ENCODE measurements around the gene PTPRC.

Gene PTPRC

GRCh38 chr1:198620218-198620617, 18.6 kb upstream of the PTPRC start:
- DNase-seq (ENCODE audit: low read depth), result no peak

- DNase-seq (ENCODE audit: low read depth), result peak; percentile 44
Measured at GRCh38 chr1:198620951-198621824, 17.7 kb upstream of the PTPRC start.

- no peak for DNase-seq (ENCODE audit: low read depth)
Measured at GRCh38 chr1:198622001-198622400, 16.8 kb upstream of the PTPRC start.

- no peak for DNase-seq (ENCODE audit: low read depth)
Measured at GRCh38 chr1:198623752-198624647, 14.8 kb upstream of the PTPRC start.

GRCh38 chr1:198624648-198624980, 14.2 kb upstream of the PTPRC start:
- no peak for DNase-seq (ENCODE audit: low read depth)

- DNase-seq (ENCODE audit: low read depth), result no peak
Measured at GRCh38 chr1:198627436-198628066, 11.3 kb upstream of the PTPRC start.

- no peak for DNase-seq (ENCODE audit: low read depth)
Measured at GRCh38 chr1:198628067-198628455, 10.8 kb upstream of the PTPRC start.

- no peak for DNase-seq (ENCODE audit: low read depth)
Measured at GRCh38 chr1:198629610-198630009, 9.2 kb upstream of the PTPRC start.

- DNase-seq (ENCODE audit: low read depth), result no peak
Measured at GRCh38 chr1:198630863-198631262, 8.0 kb upstream of the PTPRC start.

- no peak for DNase-seq (ENCODE audit: low read depth)
Measured at GRCh38 chr1:198631292-198631691, 7.5 kb upstream of the PTPRC start.

GRCh38 chr1:198632007-198632406, 6.8 kb upstream of the PTPRC start:
- no peak for DNase-seq (ENCODE audit: low read depth)

- DNase-seq (ENCODE audit: low read depth), result no peak
Measured at GRCh38 chr1:198633675-198634121, 5.1 kb upstream of the PTPRC start.

- no peak for DNase-seq (ENCODE audit: low read depth)
Measured at GRCh38 chr1:198635964-198636363, 2.9 kb upstream of the PTPRC start.

GRCh38 chr1:198636391-198636790, 2.4 kb upstream of the PTPRC start:
- no peak for DNase-seq (ENCODE audit: low read depth)

- DNase-seq (ENCODE audit: low read depth), result no peak
Measured at GRCh38 chr1:198637157-198637556, 1.7 kb upstream of the PTPRC start.

- no peak for DNase-seq (ENCODE audit: low read depth)
Measured at GRCh38 chr1:198637916-198638437, 863 bp upstream of the PTPRC start.

GRCh38 chr1:198638441-198638840, 399 bp upstream of the PTPRC start:
- no peak for DNase-seq (ENCODE audit: low read depth)

- DNase-seq (ENCODE audit: low read depth), result no peak
Measured at GRCh38 chr1:198639671-198640143, 867 bp downstream of the PTPRC start.

GRCh38 chr1:198640174-198640573, 1.3 kb downstream of the PTPRC start:
- no peak for DNase-seq (ENCODE audit: low read depth)

GRCh38 chr1:198641501-198641900, 2.7 kb downstream of the PTPRC start:
- no peak for DNase-seq (ENCODE audit: low read depth)

GRCh38 chr1:198641966-198642668, 3.3 kb downstream of the PTPRC start:
- DNase-seq (ENCODE audit: low read depth), result no peak

GRCh38 chr1:198642983-198643382, 4.1 kb downstream of the PTPRC start:
- DNase-seq (ENCODE audit: low read depth), result no peak

Measured in stimulated activated CD4-positive, alpha-beta T cell treated with anti-CD3 and anti-CD28 coated beads, Interleukin-2, amount 100 ng/mL, for 4 hours (primary cell).